IMR-90 (cell line): Measurements from ENCODE around the gene C1GALT1. TPM values are rescaled to one million over a fixed set of nuclear protein-coding genes. Genes with fewer than 3 reads are reported as not detected.

Experiments
- ATAC-seq: fragments of 200-7000 bp; cut with Tn5 transposase; 2 replicates; pipeline ENCODE4 v1.9.1; 2020; ENCODE audit warnings: low read depth, mild to moderate bottlenecking, moderate library complexity
- BruUV-seq: library from RNA; stranded (reverse); fragments of 400-500 nt; replicated peaks from 2 replicates; lab custom pipeline; 2021; lab: Mats Ljungman, UMichigan
- CTCF ChIA-PET: fragments of 300-600 bp; formaldehyde crosslinking; extraction: SDS; loops from one replicate; lab custom pipeline; 2021; ENCODE audit warnings: antibody characterized with exemption; lab: Yijun Ruan, JAX
- POLR2A ChIA-PET: fragments of 300-600 bp; sonication (Branson Sonifier 250); formaldehyde crosslinking; loops from one replicate; lab custom pipeline; 2022; ENCODE audit warnings: antibody characterized with exemption; ENCODE audit not compliant: unreplicated experiment; lab: Charles Lee
- DNase-seq: peaks from one replicate; pipeline ENCODE4 v3.0.0; 2013
- H2AFZ ChIP-seq: replicated peaks from 2 replicates; pipeline ENCODE3; 2013; ENCODE audit warnings: low read length, mild to moderate bottlenecking; ENCODE audit not compliant: poor library complexity
- H2AK5ac ChIP-seq: 2 replicates; pipeline ENCODE4 v1.6.1; 2013; ENCODE audit warnings: low read depth, low read length, inconsistent platforms
- H2AK9ac ChIP-seq: replicated peaks from 2 replicates; pipeline ENCODE3; 2013; ENCODE audit warnings: mild to moderate bottlenecking, low read depth, low read length, moderate library complexity; ENCODE audit not compliant: poor library complexity
- H2BK120ac ChIP-seq: 2 replicates; pipeline ENCODE4 v1.6.1; 2013; ENCODE audit warnings: low read depth, low read length, inconsistent platforms
- H2BK15ac ChIP-seq: 3 replicates; pipeline ENCODE4 v1.6.1; 2013; ENCODE audit warnings: low read depth, low read length, inconsistent platforms
- H2BK20ac ChIP-seq: 2 replicates; pipeline ENCODE4 v1.6.1; 2013; ENCODE audit warnings: low read depth, mild to moderate bottlenecking, inconsistent platforms, low read length, moderate library complexity
- H2BK5ac ChIP-seq: 2 replicates; pipeline ENCODE4 v1.6.1; 2013; ENCODE audit warnings: mild to moderate bottlenecking, low read depth, low read length, inconsistent platforms; ENCODE audit not compliant: poor library complexity, severe bottlenecking
- H3K14ac ChIP-seq: replicated peaks from 2 replicates; pipeline ENCODE4 v1.6.1; 2013; ENCODE audit warnings: low read depth, low read length, inconsistent platforms
- H3K18ac ChIP-seq: 2 replicates; pipeline ENCODE4 v1.6.1; 2013; ENCODE audit warnings: low read depth, low read length, control low read depth
- H3K23ac ChIP-seq: 2 replicates; pipeline ENCODE4 v1.6.1; 2013; ENCODE audit warnings: low read depth, low read length, inconsistent platforms
- H3K27ac ChIP-seq: 2 replicates; pipeline ENCODE4 v1.5.1; 2013; ENCODE audit warnings: mild to moderate bottlenecking, control low read depth, low read length; ENCODE audit not compliant: insufficient read depth
- H3K27me3 ChIP-seq: 2 replicates; pipeline ENCODE4 v1.6.1; 2013; ENCODE audit warnings: low read length; ENCODE audit not compliant: control insufficient read depth, insufficient read depth
- H3K36me3 ChIP-seq: 2 replicates; pipeline ENCODE4 v1.6.1; 2013; ENCODE audit warnings: low read length, mixed read lengths; ENCODE audit not compliant: control insufficient read depth, insufficient read depth
- H3K4ac ChIP-seq: 2 replicates; pipeline ENCODE4 v1.6.1; 2013; ENCODE audit warnings: low read depth, low read length, inconsistent platforms
- H3K4me1 ChIP-seq: 2 replicates; pipeline ENCODE4 v1.6.1; 2013; ENCODE audit warnings: low read length, mixed read lengths; ENCODE audit not compliant: control insufficient read depth, insufficient read depth
- H3K4me2 ChIP-seq: 2 replicates; pipeline ENCODE4 v1.6.1; 2013; ENCODE audit warnings: low read depth, mild to moderate bottlenecking, control low read depth, low read length, moderate library complexity
- H3K4me3 ChIP-seq: 2 replicates; pipeline ENCODE4 v1.5.1; 2013; ENCODE audit warnings: low read depth, mild to moderate bottlenecking, control low read depth, low read length, moderate library complexity; ENCODE audit not compliant: insufficient read depth
- H3K56ac ChIP-seq: 2 replicates; pipeline ENCODE4 v1.6.1; 2013; ENCODE audit warnings: low read length, inconsistent platforms; ENCODE audit not compliant: insufficient read depth; ENCODE audit errors: extremely low read depth
- H3K79me1 ChIP-seq, 2 experiments: 2 replicates each; pipeline ENCODE4 v1.6.1; 2013; ENCODE audit warnings: low read length in 2 of 2, inconsistent platforms in 1 of 2, low read depth in 1 of 2
- H3K9ac ChIP-seq: 2 replicates; pipeline ENCODE4 v1.6.1; 2013; ENCODE audit warnings: low read depth, low read length, control low read depth
- H3K9me1 ChIP-seq: 2 replicates; pipeline ENCODE4 v1.6.1; 2013; ENCODE audit warnings: low read length, inconsistent platforms; ENCODE audit not compliant: insufficient read depth
- H3K9me3 ChIP-seq: 2 replicates; pipeline ENCODE4 v1.6.1; 2013; ENCODE audit warnings: low read length; ENCODE audit not compliant: control insufficient read depth, insufficient read depth
- H4K20me1 ChIP-seq: 2 replicates; pipeline ENCODE4 v1.6.1; 2013; ENCODE audit warnings: low read length, inconsistent platforms; ENCODE audit not compliant: insufficient read depth
- H4K5ac ChIP-seq: 2 replicates; pipeline ENCODE4 v1.6.1; 2013; ENCODE audit warnings: mild to moderate bottlenecking, low read depth, low read length, control low read depth
- H4K8ac ChIP-seq, 2 experiments: 2 replicates each; pipeline ENCODE4 v1.6.1; 2013; ENCODE audit warnings: low read depth in 2 of 2, low read length in 2 of 2, control low read depth in 1 of 2, inconsistent platforms in 1 of 2
- H4K91ac ChIP-seq: 2 replicates; pipeline ENCODE4 v1.6.1; 2013; ENCODE audit warnings: low read depth, low read length, inconsistent platforms; ENCODE audit not compliant: insufficient read depth
- BHLHE40 ChIP-seq: fragments of 150-350 bp; IDR thresholded peaks from 2 replicates; pipeline ENCODE4 v1.6.1; 2016; ENCODE audit warnings: mild to moderate bottlenecking, low read depth, low read length
- CEBPB ChIP-seq: IDR thresholded peaks from 2 replicates; pipeline ENCODE4 v1.6.1; 2012; ENCODE audit warnings: low read depth, low read length, improper control_type of control experiment
- CHD1 ChIP-seq: IDR thresholded peaks from 2 replicates; pipeline ENCODE4 v1.6.1; 2012; ENCODE audit warnings: low read depth, low read length, improper control_type of control experiment
- CTCF ChIP-seq: conservative IDR thresholded peaks from 2 replicates; pipeline ENCODE4 v1.5.1; 2012; ENCODE audit warnings: mild to moderate bottlenecking, low read depth, low read length, improper control_type of control experiment
- ELK1 ChIP-seq: fragments of 150-350 bp; IDR thresholded peaks from 2 replicates; pipeline ENCODE4 v1.6.1; 2016; ENCODE audit warnings: low read depth, mild to moderate bottlenecking, low read length, moderate library complexity, borderline replicate concordance
- MAFK ChIP-seq: IDR thresholded peaks from 2 replicates; pipeline ENCODE4 v1.6.1; 2012; ENCODE audit warnings: low read depth, low read length, improper control_type of control experiment
- MAZ ChIP-seq: IDR thresholded peaks from 2 replicates; pipeline ENCODE4 v1.6.1; 2012; ENCODE audit warnings: low read depth, mild to moderate bottlenecking, low read length, improper control_type of control experiment, moderate library complexity, borderline replicate concordance
- MXI1 ChIP-seq: IDR thresholded peaks from 2 replicates; pipeline ENCODE4 v1.6.1; 2012; ENCODE audit warnings: low read depth, mild to moderate bottlenecking, low read length, moderate library complexity, borderline replicate concordance
- NFE2L2 ChIP-seq: fragments of 150-350 bp; IDR thresholded peaks from 2 replicates; pipeline ENCODE4 v1.6.1; 2016; ENCODE audit warnings: low read depth, mild to moderate bottlenecking, low read length
- POLR2A ChIP-seq: IDR thresholded peaks from 2 replicates; pipeline ENCODE4 v1.6.1; 2012; ENCODE audit warnings: mild to moderate bottlenecking, low read depth, low read length
- RAD21 ChIP-seq: IDR thresholded peaks from 2 replicates; pipeline ENCODE4 v1.6.1; 2012; ENCODE audit warnings: low read length, improper control_type of control experiment
- RCOR1 ChIP-seq: IDR thresholded peaks from 2 replicates; pipeline ENCODE4 v1.6.1; 2012; ENCODE audit warnings: mild to moderate bottlenecking, low read length, improper control_type of control experiment; ENCODE audit not compliant: insufficient replicate concordance
- RFX5 ChIP-seq: IDR thresholded peaks from 2 replicates; pipeline ENCODE4 v1.8.0; 2012; ENCODE audit warnings: low read depth, mild to moderate bottlenecking, low read length, moderate library complexity
- SMC3 ChIP-seq: fragments of 150-350 bp; IDR thresholded peaks from 2 replicates; pipeline ENCODE4 v1.6.1; 2016; ENCODE audit warnings: low read depth, mild to moderate bottlenecking, antibody characterized with exemption, low read length, moderate library complexity
- USF2 ChIP-seq: fragments of 150-350 bp; IDR thresholded peaks from 2 replicates; pipeline ENCODE4 v1.6.1; 2017; ENCODE audit warnings: mild to moderate bottlenecking, antibody characterized with exemption, low read length, low read depth
- WGBS, 2 experiments: methylation state at CpG; one replicate each; pipeline versions ENCODE4 v1.1.5 to v1.1.7; 2013; ENCODE audit warnings: missing lambda C conversion rate in 2 of 2; ENCODE audit not compliant: insufficient read length in 1 of 2; ENCODE audit errors: extremely low coverage in 2 of 2; 5-methylcytosine and 5-hydroxymethylcytosine counted together
- dilution Hi-C: fragments of 300-500 bp; cut with HindIII; formaldehyde crosslinking; loops from one replicate; pipeline ENCODE4 v1.14.3; 2018; ENCODE audit warnings: low sequenced_read_pairs; ENCODE audit not compliant: unreplicated experiment
- in situ Hi-C: fragments of 300-500 bp; cut with MboI; formaldehyde crosslinking; loops from 3 replicates; pipeline ENCODE4 v1.14.3; 2019; ENCODE audit warnings: low sequenced_read_pairs, inconsistent platforms, mixed read lengths
- intact Hi-C: fragments of 100-400 bp; cut with micrococcal nuclease; formaldehyde crosslinking; loops from 2 replicates; pipeline ENCODE4 v1.10.0; 2022
- polyA plus RNA-seq, 3 experiments: library from polyadenylated mRNA; depleted of rRNA; stranded (reverse); fragments of >200 nt; gene quantifications; 2 replicates each; pipeline ENCODE4 v1.2.3, GENCODE V29; 2012; ENCODE audit warnings: low replicate concordance in 1 of 3
- total RNA-seq: library from RNA; depleted of rRNA; stranded (reverse); fragments of >200 nt; gene quantifications from 2 replicates; pipeline ENCODE4 v1.2.3, GENCODE V29; 2012

Gene C1GALT1
- total and polyA plus RNA-seq, 2 of the 4 experiments (the other 2 are of a cell fraction) = 11.6 to 12.2 TPM

- Histone ChIP-seq H4K8ac (no peak overlapping the region), H2BK20ac (no peak overlapping the region), H3K4me3 (no peak overlapping the region), H3K79me1 (peaks cover 2 to 8% of the 10 kb centered on the region in 2 experiments; a peak in 1 of 4 replicates), H4K20me1 (no peaks in the 10 kb centered on the region), H3K36me3 (no peaks in the 10 kb centered on the region), H3K56ac (no peak overlapping the region), H3K23ac (no peak overlapping the region), H3K9me3 (no peaks in the 10 kb centered on the region), H2BK120ac (no peak overlapping the region), H3K27ac (no peak overlapping the region), H3K9ac (no peak overlapping the region), H2BK5ac (no peak overlapping the region), H4K5ac (no peak overlapping the region), H3K4me1 (peaks cover 4% of the 10 kb centered on the region), H3K18ac (no peak overlapping the region), H4K91ac (no peak overlapping the region), H3K9me1 (no peaks in the 10 kb centered on the region), H2AK9ac (no peak overlapping the region), H2AFZ (no peak overlapping the region), H3K4ac (no peak overlapping the region), H2BK15ac (no peak overlapping the region), H2AK5ac (no peak overlapping the region), H3K14ac (no peak overlapping the region), H3K27me3 (no peaks in the 10 kb centered on the region), H3K4me2 (no peak overlapping the region)
- dilution Hi-C loops (no loop called here), intact Hi-C loops (no loop called here), in situ Hi-C loops (no loop called here)
- TF ChIP-seq MXI1 (no peak), POLR2A (no peak), ELK1 (no peak), BHLHE40 (no peak), CHD1 (no peak), SMC3 (no peak), RCOR1 (no peak), MAZ (no peak), MAFK (no peak), NFE2L2 (no peak), USF2 (no peak), RAD21 (no peak), RFX5 (no peak), CTCF (no peak), CEBPB (no peak)
- ATAC-seq = no peak
- no peak for DNase-seq
- ChIA-PET CTCF (no interaction called here), POLR2A (no interaction called here)
- no TSS peak for BruUV-seq
- WGBS, 2 experiments = no CpG with 5 or more reads among the region's 1 CpG
Measured at GRCh38 chr7:7231000-7231399, 48.7 kb downstream of the C1GALT1 start.
